Cortex of kidney (tissue), 1 donor: ENCODE measurements around the gene ABLIM3.
"Not testable (repeated sequence)": the region's sequence is repeated elsewhere in the genome, so short reads cannot be mapped to it uniquely, and the experiment has no call there.

ENCODE experiments used
- DNase-seq: peaks from one replicate; lab custom pipeline; 2025; lab: John Stamatoyannopoulos, UW

Gene ABLIM3

DNA sequence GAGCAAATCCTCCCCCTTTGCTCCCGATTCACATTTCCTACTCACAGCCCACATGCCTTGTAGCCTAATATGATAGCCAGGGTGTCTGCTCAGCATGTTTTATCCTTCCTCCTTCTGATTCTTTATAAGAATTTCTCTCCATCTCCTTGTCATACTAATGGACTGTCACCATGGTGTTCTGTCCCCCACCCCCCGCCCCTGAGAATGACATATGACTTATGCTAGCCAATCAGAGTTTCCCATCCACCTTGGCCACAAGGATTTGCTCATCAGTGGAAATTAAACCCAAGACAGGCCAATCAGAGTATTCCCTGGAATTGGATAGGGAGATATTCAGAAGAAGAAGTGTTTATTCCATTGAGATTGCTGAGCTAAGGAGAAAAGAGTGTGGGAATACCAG lies 16.0 kb downstream of the ABLIM3 start:
- no peak for DNase-seq

DNA sequence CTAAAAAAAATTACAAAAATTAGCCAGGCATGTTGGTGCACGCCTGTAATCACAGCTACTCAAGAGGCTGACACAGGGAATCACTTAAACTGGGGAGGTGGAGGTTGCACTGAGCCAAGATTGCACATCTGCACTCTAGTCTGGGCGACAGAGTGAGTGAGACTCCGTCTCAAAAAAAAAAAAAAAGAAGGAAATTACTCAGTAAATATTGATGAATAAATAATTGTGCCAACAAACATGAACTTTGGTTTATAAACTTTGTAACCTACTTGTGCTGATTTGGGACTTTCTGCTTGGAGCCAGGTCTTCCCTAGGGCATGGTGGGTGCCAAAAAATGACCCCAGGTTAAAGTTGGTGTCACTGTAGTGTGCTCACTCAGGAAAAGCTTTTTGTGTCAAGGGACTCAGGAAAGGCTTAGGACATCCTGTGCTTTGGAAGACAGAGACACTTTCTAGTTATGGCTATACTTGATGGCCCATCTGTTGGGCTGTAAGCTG lies 19.0 kb downstream of the ABLIM3 start:
- DNase-seq, result no peak

DNA sequence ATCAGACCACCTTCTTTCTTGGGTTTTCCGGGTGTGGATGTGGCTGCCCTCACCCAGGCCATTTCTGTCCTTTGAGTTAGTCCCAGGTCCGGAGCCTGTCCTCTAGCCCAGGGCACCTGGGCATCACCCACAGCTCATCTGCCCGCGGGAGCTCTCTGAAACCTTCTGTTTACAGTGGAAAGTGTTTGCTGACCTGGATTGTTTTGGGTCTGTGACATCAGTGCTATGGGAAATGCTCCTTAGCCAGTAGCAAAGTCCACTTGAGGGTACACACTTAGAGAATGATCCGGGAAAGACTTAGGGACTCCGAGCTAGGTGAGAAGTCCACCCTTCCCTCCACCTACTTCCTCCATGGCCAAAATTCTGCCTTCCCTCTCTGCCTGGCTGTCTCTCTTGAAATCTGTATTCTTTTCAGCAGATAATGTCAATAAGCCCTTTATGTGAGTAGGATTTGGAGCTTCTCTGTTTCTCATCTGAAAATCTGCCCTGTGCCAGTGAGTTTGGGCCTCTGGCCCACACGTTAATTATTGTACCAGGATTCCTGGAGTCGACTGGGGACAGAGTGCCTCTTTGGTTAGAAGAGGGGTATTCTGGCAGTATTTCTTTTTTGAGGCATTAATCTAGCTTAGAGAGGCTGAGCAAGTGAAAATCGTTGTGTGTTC lies 19.9 kb downstream of the ABLIM3 start:
- DNase-seq, result no peak

DNA sequence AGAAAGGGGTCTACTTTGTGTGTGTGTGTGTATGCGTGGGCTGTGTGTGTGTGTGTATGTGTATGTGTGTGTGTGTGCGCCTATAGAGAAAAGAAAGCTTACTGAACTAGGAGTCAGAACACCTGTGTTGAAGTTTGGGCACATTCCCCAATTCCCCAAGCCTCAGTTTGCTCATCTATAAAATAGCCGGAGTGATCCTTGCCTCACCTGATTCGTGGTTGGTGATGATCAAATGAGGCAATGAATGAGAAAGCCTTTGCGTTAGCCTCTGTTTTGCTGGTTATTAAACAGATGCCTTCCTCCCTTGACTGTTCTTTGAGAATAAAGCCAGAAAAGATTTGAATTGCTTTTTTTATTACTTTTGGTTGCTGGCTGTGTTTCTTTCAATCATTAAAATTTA lies 20.6 kb downstream of the ABLIM3 start:
- DNase-seq, result no peak

DNA sequence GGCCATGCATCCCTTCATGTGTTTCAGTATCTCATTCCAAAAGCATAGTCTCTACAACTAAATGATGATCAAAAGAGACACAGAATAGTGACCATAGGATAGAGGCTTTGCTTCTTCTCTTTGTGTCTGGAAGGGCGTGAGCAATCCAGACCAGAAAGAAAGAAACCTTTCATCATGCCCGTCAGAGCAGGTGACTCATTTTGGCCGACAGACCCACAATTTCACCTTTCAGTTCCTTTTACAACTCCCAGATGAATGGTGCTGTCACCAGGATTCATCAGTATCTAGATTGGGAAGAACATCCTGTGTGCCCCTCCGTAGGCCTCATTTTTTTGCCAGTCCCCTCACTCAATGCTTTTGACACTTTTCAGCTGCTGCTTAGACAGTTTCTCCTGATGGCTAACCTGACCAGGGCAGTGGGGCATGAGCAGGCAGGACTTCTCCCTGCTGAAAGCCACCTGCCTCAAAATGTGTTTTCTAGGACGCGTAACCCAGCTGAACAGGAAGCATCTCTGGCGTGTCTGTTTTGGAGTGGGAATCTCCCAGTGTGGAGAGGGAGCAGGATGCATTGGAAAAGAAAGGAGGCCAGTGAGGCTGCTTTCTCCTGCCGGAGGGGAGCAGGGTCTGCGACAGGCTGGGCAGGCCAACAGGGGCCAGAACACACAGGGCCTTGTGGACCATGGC lies 21.2 kb downstream of the ABLIM3 start:
- no peak for DNase-seq

DNA sequence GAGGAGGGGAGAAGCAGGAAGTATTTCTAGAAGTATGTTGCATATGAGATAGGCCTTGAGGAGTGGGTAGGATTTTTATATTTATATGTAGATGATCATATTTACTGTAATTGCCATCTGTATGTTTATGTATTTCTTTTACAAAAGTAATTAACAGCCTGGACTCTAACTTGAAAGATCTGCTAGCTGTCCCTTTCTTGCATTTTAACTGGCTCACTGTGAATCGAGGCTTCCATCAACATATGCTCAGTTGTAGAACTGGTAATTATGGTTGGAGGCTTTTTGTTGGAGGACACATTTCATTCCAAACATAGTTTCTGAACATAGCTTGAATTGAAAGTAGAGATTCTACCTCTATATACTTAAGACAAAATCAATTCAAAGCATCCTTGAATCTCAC lies 23.4 kb downstream of the ABLIM3 start:
- DNase-seq, result no peak

DNA sequence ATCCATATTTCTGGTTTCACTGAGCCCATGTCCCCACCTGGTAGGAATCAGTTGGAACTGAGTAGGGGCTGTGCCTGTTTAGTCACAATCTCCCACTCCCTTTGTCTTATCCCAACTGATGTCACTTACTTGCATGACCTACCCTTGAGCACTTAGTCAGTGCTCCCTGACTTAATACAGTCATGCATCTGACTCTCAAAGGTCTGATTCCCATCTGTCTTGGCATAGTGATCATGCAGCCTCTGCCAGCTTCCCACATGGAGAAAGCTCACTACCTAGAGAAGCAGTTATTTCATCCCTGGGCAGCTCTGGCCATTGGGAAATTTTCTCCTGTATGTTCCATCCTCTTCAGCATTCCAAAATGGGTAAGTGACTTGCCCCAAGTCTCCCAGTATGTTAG lies 24.8 kb downstream of the ABLIM3 start:
- no peak for DNase-seq

DNA sequence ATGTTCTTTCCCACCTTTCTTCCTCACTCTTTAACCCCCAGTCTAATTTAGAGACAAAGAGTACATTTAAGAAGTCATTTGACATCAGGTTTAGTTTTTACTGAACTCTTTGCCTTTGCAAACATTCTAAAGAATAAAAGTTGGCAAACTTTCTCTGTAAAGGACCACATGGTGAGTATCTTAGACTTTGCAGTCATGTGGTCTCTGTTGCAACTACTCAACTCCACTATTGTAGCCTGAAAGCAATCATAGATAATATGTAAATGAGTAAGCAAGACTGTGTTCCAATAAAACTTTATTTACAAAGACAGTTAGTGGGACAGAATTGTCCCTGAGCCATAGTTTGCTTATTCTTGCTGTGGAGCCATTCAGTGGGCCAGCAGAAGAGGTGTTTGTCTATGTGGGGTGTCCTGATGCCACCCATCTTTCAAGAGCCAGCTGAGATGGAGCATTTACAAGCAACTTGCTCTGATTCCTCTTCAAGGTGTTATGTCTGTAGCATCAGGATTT lies 25.4 kb downstream of the ABLIM3 start:
- DNase-seq, result no peak

DNA sequence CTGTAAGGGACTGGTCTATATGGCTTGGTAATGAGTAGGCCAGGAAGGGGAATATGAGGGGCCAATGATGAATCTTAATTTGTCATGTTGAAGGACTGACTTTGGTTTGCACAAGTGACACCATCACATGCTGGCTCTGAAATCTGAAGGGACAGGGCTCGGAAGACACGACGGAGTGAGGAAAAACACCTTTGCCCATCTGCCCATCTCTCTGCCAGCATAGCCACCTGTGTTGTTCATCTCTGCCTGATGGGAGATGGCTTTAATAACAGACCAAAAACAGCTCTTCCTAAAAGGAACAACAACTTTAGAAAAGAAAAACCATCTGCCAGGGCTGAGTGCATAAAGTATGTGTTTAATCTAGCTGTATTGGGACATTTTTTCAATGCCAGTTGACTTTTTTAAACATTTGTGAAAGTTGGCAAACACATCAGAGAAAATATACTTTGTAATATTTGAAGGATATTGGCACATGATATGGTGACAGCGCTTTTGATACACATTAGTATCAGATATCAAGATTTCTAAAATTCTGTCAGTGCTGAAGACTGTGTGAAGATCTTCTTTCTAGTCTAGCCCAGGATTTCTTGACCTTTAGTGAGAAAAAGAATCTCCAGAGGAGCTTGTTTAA lies 27.1 kb downstream of the ABLIM3 start:
- DNase-seq, result no peak

DNA sequence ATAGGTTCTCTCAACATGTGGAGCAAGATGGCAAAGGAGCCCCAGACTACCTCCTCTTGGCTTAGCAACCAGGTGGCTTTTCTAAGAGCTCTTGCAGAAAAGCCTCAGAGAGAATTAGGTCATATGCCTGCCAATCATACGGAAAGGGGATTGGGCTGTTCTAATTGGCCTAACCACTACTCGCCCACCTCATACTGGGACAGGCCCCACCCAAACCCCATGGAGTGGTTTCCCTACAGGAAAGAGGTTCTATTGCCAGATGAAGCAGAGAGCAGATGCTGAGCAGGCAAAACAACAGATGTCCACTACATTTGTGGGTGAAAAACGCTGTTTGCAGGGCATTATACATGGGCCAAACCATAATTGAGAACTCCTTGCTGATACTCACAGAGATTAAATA lies 29.0 kb downstream of the ABLIM3 start:
- no peak for DNase-seq

DNA sequence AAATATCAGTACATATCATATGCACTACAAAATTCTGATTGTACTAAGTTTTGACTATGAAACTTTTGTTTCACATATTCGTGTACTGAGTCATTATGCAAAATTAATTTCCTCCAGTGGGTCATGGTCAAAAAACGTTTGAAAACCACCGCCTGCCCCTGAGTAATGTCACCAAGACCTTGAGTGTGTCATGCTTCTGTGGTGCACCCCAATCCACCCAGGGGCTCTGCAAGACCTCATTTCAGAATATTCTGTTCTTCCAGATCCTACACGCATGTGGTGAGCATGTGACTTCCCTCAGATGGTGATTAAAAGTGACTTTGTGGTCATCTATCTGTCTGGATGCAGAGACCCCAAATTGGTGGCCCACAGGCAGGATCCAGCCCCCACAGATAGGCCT lies 31.0 kb downstream of the ABLIM3 start:
- no peak for DNase-seq

DNA sequence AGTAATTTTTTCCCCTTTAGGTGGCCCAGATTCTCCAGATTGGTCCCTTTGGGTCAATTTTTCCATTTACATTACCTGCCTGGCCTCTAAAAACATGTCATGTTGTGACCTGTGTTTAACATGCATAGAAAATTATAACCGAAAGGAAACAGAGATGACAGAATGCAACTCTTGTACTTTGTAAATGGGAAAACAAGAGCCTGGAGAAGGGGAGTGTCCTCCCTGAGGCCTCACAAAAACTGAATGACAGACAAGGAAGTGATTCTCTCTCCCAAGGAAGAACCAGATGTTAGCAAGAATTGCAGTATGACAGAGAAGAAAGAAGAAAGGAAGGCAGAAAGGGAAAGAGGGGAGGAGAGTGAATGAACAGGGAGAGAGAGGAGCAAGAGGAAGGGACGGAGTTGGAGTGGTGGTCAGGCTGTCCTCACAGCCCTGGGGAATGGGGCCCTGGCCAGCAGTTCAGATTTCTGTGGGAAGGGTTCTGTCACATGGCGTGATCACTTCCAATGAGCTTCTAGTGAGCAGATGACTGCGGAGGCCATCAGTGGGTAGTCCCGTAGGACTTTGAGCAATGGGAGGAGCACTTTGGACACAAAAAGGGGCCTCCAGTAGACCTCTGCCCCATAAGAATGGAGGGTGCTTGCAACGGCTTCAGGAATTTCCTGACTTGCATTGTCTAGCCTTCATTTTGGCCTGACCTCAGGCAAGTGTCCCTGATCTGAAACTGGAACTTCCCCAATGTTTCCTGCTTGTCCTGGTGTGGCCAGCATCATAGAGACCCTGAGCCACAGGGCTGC lies 31.6 kb downstream of the ABLIM3 start:
- no peak for DNase-seq

DNA sequence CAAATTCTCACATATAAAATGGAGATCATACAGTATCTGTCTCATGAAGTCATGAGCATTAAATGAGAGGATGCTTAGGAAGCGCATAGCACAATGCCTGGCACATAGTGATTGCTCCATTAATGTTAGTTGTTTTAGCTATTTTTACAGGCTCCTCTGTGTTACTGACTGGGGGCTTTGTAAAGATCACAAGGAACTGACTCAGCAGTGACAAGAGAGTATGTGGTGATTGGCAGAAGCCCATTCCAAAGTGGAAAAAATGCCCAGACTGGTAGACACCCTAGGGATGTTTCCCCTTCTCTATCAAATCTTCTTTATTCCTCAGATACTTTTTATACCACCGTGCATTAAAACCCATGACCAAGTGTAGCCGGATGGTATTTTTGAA lies 33.5 kb downstream of the ABLIM3 start:
- DNase-seq, result no peak

DNA sequence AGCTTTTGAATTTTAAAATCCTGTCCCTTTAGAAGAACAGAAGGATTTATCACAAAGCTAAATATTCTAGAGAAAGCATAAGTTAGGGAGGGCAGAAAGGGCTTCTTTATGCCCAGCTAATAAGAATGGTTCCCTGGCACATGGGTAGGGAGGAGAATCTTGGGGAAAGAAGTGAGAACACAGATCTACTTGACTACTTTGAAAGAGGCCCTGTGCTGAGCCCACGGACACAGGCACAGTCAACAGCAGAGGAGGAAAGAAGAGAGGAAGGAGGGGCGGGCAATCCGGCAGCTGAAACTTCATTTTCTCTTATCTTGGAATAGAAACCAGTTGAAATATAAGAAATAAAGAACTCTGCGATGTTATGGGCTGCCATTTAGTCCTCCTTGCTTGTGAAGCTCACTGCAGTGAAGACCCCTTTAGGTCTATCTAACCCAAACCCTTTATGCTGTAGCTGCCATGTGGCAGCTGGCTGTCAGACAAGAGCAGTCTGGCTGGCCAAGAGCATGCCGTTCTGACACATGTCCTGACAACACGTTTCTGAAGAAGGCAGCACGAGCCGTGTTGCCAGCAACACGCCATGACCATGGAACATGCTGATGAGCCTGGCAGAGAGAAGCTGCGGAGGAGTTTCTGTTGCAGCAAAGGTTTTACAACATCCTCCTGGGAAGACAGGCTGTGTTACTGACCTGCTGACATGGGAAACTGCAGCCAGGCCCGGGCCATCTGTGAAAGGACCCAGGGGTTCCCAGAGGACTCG lies 34.2 kb downstream of the ABLIM3 start:
- DNase-seq, result no peak

DNA sequence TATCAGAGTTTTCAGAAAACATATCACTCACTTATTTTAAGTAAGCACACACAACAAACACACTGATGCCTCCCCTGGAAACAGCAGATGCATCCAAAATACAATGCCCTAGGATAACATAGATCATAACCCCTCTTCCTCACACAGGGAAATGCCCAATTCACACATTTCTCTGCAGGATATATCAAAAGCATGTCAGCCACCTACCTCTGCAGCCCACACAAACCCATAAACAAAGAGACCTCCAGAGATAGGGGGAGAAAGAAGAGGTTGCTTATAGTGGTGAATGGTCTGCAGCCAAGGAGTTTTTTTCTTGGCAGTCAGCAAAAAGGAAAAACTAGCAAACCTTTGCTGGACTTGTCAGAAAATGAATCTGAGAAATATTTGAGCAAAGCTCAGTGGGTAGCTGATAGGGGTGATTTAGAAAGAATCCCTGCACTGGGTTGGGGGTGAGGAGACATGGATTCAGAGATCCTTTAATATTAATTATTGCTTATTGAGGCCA lies 36.1 kb downstream of the ABLIM3 start:
- DNase-seq, result no peak

DNA sequence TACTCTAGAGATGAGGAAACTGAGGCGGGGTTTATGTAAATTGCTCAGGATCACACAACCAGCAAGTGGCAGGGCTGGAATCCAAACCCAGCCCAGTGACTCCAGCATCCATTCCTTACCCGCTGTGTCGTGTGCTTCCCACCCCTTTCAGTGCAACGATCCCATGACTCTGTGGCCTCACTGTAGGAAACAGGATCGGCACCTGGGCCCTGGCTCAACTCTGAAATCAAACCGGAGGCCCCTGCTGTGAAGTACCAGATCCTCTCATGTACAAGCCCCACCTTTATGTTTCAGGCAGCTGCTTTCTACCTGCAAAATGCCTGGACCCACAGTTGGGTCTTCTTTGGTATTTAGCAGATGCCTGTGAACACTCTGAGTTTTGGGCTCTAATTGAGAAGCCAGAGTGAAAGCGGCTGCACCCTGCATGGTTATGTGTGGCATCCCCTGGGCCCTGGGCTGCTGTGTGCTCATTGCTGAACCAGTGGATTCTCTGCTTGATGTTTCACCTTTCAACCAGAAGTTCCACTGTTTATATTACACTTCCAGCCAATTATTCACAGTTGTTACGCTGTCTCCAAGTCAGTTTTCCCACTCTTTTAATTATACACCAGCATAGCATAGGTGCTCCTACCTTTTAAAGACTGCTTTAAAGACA lies 36.7 kb downstream of the ABLIM3 start:
- DNase-seq, result no peak

DNA sequence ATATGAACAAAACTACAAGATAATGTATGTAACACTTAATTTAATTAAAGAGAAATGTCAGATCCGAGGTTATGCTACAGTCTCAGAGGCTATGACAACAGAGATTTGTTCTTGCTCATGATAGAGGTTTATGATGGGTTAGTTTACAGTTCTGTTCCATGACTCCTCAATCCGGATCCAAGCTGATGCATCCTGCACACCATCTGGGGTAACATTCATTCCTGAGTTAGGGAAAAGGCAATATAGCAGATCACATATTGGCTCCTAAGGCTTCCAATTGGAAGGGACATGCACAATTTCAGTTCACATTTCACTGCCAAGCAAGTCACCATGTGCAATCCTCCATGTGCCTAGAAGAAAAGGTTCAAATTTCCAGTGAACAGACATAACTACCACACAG lies 40.4 kb downstream of the ABLIM3 start:
- no peak for DNase-seq

DNA sequence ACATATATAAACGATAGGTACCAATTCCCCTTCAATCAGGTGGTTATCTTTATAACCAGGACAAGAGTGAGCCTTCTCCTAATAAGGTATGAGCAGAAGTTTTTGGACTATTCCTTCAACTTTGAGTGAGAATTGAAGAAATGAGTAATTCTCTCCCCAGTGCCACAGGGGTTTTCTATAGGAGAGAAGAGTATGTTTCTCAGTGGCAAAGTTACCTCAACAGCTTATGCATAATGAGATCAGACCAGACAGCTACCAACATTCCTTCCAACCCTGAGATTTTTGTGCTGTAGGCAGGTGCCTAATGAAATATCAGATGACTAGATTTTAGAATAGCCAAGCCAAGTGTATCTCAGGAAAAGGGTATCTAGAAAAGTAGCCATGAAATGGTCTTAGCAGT lies 40.9 kb downstream of the ABLIM3 start:
- no peak for DNase-seq

DNA sequence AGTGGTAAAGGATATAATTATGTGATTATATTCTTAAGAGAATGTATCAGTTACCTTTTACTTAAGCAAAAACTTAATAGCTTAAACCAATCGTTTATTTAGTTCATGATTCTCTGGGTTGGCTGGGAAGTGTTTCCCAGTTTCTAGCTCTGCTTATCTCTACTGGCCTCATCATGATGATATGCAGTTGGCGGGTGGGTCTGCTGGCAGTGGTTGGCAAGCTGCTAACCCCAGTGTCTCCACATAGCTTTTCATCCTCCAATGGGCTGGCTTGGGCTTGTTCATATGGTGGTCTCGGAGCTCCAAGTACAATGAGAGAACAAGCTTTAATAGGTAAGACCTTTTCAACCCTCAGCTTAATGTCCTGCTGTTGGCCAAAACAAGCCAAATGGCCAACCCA lies 43.8 kb downstream of the ABLIM3 start:
- no peak for DNase-seq

DNA sequence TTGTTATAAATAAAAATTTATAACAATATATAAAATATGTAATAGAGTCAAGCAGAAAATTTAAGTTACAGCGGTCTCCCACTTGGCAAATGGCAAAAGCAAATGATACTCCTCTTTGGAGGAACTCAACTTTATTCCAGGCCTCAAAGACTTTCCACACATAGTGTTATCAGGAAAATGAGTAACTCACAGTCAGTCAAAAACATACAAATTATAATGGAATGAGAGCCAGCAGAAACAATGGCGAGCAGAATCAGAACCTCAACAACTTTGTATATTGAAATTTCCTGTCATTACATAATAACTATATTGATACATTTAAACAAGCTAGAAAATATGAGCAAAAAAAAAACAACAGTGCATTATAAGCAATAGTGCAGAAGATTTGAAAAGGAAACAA lies 45.2 kb downstream of the ABLIM3 start:
- no peak for DNase-seq

DNA sequence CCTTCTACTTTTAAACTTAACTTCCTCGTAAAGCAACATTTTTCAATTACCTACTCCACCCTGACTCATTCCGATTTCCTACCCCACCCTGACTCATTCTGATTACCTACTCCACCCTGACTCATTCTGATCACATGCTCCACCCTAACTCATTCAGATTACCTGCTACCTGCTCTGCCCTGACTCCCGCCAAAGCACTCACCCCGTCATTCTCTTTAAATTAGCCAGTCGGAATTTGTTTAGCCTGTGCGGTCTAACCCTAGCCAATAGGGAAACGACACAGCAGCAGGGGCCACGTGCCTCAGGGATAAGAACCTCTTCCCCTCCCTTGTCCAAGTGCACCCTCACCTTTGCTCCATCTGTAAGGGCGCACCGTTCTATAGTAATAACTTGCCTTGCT lies 46.3 kb downstream of the ABLIM3 start:
- not testable (repeated sequence) for DNase-seq
